HepG2 (cell line): ENCODE data around the gene CRLF1. TPM values are rescaled to one million over a fixed set of nuclear protein-coding genes. Genes with fewer than 3 reads are reported as not detected.

Experiments
- ARNT ChIP-seq: fragments of 450-650 bp; IDR thresholded peaks from 2 replicates; pipeline ENCODE4 v1.6.1; 2017
- FOXA1 ChIP-seq, 2 experiments: fragments of 450-650 bp in 1 of 2; sonication (generic) in 1 of 2; formaldehyde crosslinking in 1 of 2; IDR thresholded peaks; 2 replicates each; pipeline versions ENCODE4 v1.4.0 to v1.6.1; 2016 to 2020; ENCODE audit warnings: missing genetic modification reagents in 1 of 2
- FOXO1 ChIP-seq: sonication (generic); formaldehyde crosslinking; IDR thresholded peaks from 2 replicates; pipeline ENCODE4 v1.4.0; 2020; ENCODE audit warnings: missing genetic modification reagents
- FOXO4 ChIP-seq: sonication (generic); formaldehyde crosslinking; conservative IDR thresholded peaks from 2 replicates; pipeline ENCODE4 v1.8.1; 2023; ENCODE audit warnings: missing genetic modification reagents
- REL ChIP-seq: sonication (generic); formaldehyde crosslinking; conservative IDR thresholded peaks from 2 replicates; pipeline ENCODE4 v1.8.0; 2022; ENCODE audit warnings: mild to moderate bottlenecking, missing genetic modification reagents, moderate library complexity
- SMAD9 ChIP-seq: sonication (generic); formaldehyde crosslinking; IDR thresholded peaks from 2 replicates; pipeline ENCODE4 v1.5.1; 2020; ENCODE audit warnings: mild to moderate bottlenecking, missing genetic modification reagents
- YEATS2 ChIP-seq: sonication (generic); formaldehyde crosslinking; IDR thresholded peaks from 2 replicates; pipeline ENCODE4 v1.4.0; 2020; ENCODE audit warnings: missing genetic modification reagents, borderline replicate concordance
- ZNF234 ChIP-seq: sonication (generic); formaldehyde crosslinking; conservative IDR thresholded peaks from 2 replicates; pipeline ENCODE4 v1.5.1; 2020; ENCODE audit warnings: mild to moderate bottlenecking, missing genetic modification reagents
- ZNF331 ChIP-seq: sonication (generic); formaldehyde crosslinking; IDR thresholded peaks from 2 replicates; pipeline ENCODE4 v1.4.0; 2020; ENCODE audit warnings: missing genetic modification reagents
- ZNF605 ChIP-seq: sonication (generic); formaldehyde crosslinking; IDR thresholded peaks from 2 replicates; pipeline ENCODE4 v1.8.0; 2022; ENCODE audit warnings: mild to moderate bottlenecking, missing genetic modification reagents
- ZNF724P ChIP-seq: sonication (generic); formaldehyde crosslinking; IDR thresholded peaks from 2 replicates; pipeline ENCODE4 v1.8.0; 2022; ENCODE audit warnings: missing genetic modification reagents, borderline replicate concordance
- ZNF776 ChIP-seq: sonication (generic); formaldehyde crosslinking; IDR thresholded peaks from 2 replicates; pipeline ENCODE4 v1.4.0; 2020; ENCODE audit warnings: mild to moderate bottlenecking, missing genetic modification reagents
- polyA plus RNA-seq, 8 experiments: library from polyadenylated mRNA; depleted of rRNA in 3 of 8; stranded (reverse) in 7 of 8; unstranded in 1 of 8; fragments of >200 nt; fragmentation: Illumina TruSeq in 4 of 8; extraction: Trizol in 4 of 8; gene quantifications; 2 replicates each; pipeline versions ENCODE4 v1.2.1 to v1.2.3, GENCODE V29; 2011 to 2016; ENCODE audit warnings: low read depth in 4 of 8, missing spikeins in 1 of 8, mixed read lengths in 1 of 8; ENCODE audit not compliant: insufficient read depth in 1 of 8
- total RNA-seq, 5 experiments: library from RNA; depleted of rRNA; stranded (reverse); fragments of >200 nt; fragmentation: Illumina TruSeq; extraction: Trizol; gene quantifications; 2 replicates each; pipeline ENCODE4 v1.2.3, GENCODE V29; 2016; ENCODE audit warnings: low read depth in 1 of 5
- TF ChIP-seq, protein P1 (sequence below): sonication (generic); formaldehyde crosslinking; IDR thresholded peaks from 2 replicates; pipeline ENCODE4 v1.9.0; 2021; ENCODE audit warnings: mild to moderate bottlenecking, missing genetic modification reagents
- TF ChIP-seq, protein P2 (sequence below): sonication (generic); formaldehyde crosslinking; IDR thresholded peaks from 2 replicates; pipeline ENCODE4 v1.4.0; 2020; ENCODE audit warnings: missing genetic modification reagents
- TF ChIP-seq, protein P3 (sequence below): IDR thresholded peaks from 2 replicates; pipeline ENCODE4 v1.6.1; 2016; ENCODE audit warnings: low read depth, borderline replicate concordance
- TF ChIP-seq, protein P4 (sequence below): sonication (generic); formaldehyde crosslinking; conservative IDR thresholded peaks from 2 replicates; pipeline ENCODE4 v1.4.0; 2020; ENCODE audit warnings: missing genetic modification reagents

Gene CRLF1
- total and polyA plus RNA-seq, 2 of the 13 experiments (the other 11 are each of a cell fraction or from before 2014, with no cell fraction given), result 217 to 296 TPM

DNA sequence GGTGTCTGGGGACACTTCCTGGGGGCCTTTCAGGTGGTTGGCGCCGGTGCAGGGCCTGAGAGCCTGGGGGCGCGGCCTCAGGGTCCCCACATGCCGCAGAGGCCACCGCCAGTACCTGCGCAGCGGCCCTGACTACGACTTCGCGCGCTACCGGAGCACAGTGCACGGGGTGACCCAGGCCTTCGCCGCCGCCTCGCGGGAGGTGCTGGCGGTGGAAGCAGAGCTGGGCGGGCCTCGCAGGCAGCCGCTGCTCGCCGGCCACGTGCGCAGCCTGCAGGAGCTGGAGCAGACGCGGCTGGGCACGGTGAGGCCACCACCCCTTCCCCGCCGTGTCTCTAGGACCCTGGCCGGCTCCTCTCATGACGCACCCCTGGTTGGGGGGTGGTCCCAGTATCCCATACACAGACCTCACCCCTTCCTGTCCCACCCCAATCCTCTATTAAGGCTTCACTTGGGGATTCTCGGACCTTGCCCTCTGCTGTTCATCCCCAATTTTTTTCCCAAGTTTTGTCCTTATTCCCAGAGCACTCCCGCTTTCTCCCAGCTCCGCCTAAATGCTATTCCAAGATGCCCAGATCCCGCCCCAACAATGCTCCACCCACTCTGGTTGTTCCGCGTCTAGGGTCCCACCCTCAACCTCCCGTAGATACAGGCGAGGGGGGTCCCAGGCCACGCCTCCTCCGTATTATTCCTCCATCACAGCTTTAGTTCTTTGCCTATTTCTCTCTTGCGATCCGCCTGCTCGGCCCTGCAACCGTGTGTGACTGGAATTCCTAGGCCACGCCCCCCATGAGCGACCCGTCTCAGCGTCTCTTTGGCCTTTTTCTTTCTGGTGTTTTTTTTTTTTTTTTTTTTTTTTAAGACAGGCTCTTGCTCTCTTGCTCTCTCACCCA lies 17.0 kb downstream of the CRLF1 start (continued):
- TF ChIP-seq, protein P1, sequence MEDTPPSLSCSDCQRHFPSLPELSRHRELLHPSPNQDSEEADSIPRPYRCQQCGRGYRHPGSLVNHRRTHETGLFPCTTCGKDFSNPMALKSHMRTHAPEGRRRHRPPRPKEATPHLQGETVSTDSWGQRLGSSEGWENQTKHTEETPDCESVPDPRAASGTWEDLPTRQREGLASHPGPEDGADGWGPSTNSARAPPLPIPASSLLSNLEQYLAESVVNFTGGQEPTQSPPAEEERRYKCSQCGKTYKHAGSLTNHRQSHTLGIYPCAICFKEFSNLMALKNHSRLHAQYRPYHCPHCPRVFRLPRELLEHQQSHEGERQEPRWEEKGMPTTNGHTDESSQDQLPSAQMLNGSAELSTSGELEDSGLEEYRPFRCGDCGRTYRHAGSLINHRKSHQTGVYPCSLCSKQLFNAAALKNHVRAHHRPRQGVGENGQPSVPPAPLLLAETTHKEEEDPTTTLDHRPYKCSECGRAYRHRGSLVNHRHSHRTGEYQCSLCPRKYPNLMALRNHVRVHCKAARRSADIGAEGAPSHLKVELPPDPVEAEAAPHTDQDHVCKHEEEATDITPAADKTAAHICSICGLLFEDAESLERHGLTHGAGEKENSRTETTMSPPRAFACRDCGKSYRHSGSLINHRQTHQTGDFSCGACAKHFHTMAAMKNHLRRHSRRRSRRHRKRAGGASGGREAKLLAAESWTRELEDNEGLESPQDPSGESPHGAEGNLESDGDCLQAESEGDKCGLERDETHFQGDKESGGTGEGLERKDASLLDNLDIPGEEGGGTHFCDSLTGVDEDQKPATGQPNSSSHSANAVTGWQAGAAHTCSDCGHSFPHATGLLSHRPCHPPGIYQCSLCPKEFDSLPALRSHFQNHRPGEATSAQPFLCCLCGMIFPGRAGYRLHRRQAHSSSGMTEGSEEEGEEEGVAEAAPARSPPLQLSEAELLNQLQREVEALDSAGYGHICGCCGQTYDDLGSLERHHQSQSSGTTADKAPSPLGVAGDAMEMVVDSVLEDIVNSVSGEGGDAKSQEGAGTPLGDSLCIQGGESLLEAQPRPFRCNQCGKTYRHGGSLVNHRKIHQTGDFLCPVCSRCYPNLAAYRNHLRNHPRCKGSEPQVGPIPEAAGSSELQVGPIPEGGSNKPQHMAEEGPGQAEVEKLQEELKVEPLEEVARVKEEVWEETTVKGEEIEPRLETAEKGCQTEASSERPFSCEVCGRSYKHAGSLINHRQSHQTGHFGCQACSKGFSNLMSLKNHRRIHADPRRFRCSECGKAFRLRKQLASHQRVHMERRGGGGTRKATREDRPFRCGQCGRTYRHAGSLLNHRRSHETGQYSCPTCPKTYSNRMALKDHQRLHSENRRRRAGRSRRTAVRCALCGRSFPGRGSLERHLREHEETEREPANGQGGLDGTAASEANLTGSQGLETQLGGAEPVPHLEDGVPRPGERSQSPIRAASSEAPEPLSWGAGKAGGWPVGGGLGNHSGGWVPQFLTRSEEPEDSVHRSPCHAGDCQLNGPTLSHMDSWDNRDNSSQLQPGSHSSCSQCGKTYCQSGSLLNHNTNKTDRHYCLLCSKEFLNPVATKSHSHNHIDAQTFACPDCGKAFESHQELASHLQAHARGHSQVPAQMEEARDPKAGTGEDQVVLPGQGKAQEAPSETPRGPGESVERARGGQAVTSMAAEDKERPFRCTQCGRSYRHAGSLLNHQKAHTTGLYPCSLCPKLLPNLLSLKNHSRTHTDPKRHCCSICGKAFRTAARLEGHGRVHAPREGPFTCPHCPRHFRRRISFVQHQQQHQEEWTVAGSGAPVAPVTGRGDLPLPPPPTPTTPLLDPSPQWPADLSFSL (CRISPR knock-in tag), result peak; percentile 56; the same call in 1 of the 2 replicates
- TF ChIP-seq ZNF724P (CRISPR knock-in tag) (peak; percentile 96), SMAD9 (0 out of 2 replicates have a peak, but pooled peaks have one; percentile 75), FOXO1 (CRISPR knock-in tag) (peak; percentile 71), ZNF776 (CRISPR knock-in tag) (peak; percentile 77), YEATS2 (CRISPR knock-in tag) (no peak; the same call in 1 of the 2 replicates), REL (peak; percentile 82; the same call in 1 of the 2 replicates), FOXO4 (CRISPR knock-in tag) (0 out of 2 replicates have a peak, but pooled peaks have one; percentile 85), ZNF605 (CRISPR knock-in tag) (peak; percentile 92), ZNF234 (CRISPR knock-in tag) (peak; percentile 98), FOXA1 (IDR thresholded peaks at IDR 0.05) (no peak), FOXA1 (CRISPR knock-in tag; IDR thresholded peaks at IDR 0.05) (0 out of 2 replicates have a peak, but pooled peaks have one; percentile 44), ZNF331 (CRISPR knock-in tag) (peak; percentile 87), ARNT (no peak)
- TF ChIP-seq, protein P2, sequence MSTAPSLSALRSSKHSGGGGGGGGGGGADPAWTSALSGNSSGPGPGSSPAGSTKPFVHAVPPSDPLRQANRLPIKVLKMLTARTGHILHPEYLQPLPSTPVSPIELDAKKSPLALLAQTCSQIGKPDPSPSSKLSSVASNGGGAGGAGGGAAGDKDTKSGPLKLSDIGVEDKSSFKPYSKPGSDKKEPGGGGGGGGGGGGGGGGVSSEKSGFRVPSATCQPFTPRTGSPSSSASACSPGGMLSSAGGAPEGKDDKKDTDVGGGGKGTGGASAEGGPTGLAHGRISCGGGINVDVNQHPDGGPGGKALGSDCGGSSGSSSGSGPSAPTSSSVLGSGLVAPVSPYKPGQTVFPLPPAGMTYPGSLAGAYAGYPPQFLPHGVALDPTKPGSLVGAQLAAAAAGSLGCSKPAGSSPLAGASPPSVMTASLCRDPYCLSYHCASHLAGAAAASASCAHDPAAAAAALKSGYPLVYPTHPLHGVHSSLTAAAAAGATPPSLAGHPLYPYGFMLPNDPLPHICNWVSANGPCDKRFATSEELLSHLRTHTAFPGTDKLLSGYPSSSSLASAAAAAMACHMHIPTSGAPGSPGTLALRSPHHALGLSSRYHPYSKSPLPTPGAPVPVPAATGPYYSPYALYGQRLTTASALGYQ (CRISPR knock-in tag), result peak; percentile 73; the same call in 1 of the 2 replicates
- TF ChIP-seq, protein P3, sequence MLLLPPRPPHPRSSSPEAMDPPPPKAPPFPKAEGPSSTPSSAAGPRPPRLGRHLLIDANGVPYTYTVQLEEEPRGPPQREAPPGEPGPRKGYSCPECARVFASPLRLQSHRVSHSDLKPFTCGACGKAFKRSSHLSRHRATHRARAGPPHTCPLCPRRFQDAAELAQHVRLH, result no peak; the same call in 1 of the 2 replicates
- TF ChIP-seq, protein P4, sequence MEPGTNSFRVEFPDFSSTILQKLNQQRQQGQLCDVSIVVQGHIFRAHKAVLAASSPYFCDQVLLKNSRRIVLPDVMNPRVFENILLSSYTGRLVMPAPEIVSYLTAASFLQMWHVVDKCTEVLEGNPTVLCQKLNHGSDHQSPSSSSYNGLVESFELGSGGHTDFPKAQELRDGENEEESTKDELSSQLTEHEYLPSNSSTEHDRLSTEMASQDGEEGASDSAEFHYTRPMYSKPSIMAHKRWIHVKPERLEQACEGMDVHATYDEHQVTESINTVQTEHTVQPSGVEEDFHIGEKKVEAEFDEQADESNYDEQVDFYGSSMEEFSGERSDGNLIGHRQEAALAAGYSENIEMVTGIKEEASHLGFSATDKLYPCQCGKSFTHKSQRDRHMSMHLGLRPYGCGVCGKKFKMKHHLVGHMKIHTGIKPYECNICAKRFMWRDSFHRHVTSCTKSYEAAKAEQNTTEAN (CRISPR knock-in tag), result peak; percentile 95
